ENCODE measurements around the gene PPP1R9B. TPM values are rescaled to one million over a fixed set of nuclear protein-coding genes. Genes with fewer than 3 reads are reported as not detected.
A peak's percentile ranks its signal among the peaks of the same experiment; 100 is the strongest.

The PPP1R9B gene
- total RNA-seq, 3 donors from 2014 or later: 70.2 to 82.2 (median 76.6) TPM

DNA sequence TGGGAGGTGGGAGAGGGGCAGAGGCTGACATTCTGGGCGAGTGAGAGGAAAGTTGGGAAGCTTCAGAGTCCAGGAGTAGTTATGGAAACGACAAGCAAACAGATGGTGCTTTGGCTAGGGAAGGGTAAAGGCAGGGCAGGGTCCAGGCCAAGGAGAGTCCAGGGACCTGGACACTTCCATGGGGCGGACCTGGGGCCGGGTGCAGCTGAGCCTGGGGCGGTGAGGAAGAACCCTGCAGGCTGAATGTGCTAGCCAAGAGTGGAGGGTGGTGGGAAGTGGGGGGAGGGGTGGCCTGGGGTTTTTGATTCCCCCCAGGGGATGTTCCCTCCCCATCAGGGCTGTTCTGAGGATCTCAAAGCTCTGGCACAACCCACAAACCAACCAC is 2.6 kb downstream of the PPP1R9B start:
- no peaks in the 10 kb centered on the region for H3K9me3 Mint-ChIP-seq
- peak overlapping the region; percentile 91 for H3K4me3 Mint-ChIP-seq
- peaks cover 53% of the 10 kb centered on the region for H3K4me1 Mint-ChIP-seq (ENCODE audit: low read depth)
- DNase-seq (no peak), ATAC-seq (no peak)
- H3K27me3 Mint-ChIP-seq (ENCODE audit: low read depth): no peaks in the 10 kb centered on the region
- peaks cover 21% of the 10 kb centered on the region for H3K36me3 Mint-ChIP-seq (ENCODE audit: insufficient read depth)

DNA sequence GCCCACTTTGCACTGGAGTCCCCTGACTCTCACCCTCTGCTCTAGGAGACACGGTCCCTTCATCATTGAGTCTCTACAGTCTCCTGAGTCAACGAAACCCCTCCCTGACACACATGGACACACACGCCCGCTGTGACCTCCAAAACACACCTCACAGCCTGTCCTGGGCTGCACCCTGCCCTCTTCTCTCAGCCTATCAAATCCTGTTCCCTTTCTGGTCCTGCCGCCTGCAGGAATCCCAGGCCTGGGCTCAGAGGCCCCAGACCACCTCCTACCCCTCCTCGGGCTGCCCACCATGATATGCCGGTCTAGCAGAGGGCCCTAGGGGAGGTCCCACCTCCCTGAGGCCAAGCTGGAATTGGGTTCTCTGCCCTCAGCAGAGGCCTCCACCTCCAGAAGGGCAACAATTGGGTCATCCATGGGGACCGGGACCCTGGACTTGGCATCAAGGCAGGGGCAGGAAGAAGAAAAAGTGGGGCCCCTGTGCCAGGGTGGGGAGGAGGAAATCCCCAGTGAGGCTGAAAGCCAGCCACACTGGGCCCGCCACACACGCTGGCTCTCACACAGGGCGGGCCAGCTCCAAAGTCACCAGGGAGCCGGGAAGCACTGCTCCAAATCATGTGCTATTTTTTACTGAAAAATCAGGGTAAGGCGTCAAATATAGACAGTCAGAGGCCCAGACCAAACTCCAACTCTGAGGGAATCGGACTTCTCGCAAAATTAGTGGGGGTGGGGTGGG is 3.4 kb downstream of the PPP1R9B start:
- no peak for DNase-seq
- peaks cover 57% of the 10 kb centered on the region for H3K4me1 Mint-ChIP-seq (ENCODE audit: low read depth)
- peak overlapping the region; percentile 91 for H3K4me3 Mint-ChIP-seq
- no peak for ATAC-seq
- H3K27me3 Mint-ChIP-seq (ENCODE audit: low read depth): no peaks in the 10 kb centered on the region
- H3K9me3 Mint-ChIP-seq: no peaks in the 10 kb centered on the region
- H3K36me3 Mint-ChIP-seq (ENCODE audit: insufficient read depth): peaks cover 26% of the 10 kb centered on the region

- ATAC-seq: no peak
- DNase-seq: peak; percentile 25
- Mint-ChIP-seq H3K4me1 (ENCODE audit: low read depth) (peaks cover 60% of the 10 kb centered on the region), H3K9me3 (no peaks in the 10 kb centered on the region), H3K4me3 (peak overlapping the region; percentile 91), H3K36me3 (ENCODE audit: insufficient read depth) (peaks cover 33% of the 10 kb centered on the region), H3K27me3 (ENCODE audit: low read depth) (no peaks in the 10 kb centered on the region)
Observed at GRCh38 chr17:50146230-50146926, 4.1 kb downstream of the PPP1R9B start.

DNA sequence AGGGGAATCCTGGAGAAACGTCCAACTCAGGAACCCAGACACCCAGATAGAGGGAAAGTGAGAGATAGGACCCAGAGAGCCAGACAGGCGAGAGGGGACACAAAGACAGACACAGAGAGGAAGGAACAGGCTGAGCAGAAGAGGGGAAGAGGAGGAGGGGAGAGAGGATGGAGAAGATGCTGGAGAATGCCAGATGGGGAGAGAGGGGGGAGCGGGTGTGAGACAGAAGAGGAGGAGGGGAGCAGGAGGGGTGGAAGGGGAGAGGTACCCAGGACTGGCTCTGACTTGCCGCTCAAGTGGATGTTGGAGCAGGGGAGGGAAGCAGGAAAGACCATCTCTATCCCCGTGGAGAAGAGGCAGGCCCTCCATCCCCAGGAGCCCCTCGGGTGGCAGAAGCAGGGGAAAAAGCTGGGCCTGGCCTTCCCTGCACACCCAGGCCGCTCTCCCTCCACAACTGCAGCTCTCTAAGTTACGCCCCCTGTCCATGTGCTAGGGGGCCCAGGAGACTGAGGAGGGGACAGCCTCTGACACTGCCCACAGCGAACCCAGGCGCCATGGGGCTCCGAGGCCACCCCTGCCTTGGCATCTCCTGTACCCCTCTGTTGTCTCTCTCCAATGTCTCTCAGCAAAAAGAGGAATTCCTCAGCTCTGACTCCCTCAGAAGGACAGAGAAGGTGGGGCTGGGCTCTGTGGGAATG is 4.8 kb downstream of the PPP1R9B start:
- Mint-ChIP-seq H3K4me1 (ENCODE audit: low read depth) (peaks cover 67% of the 10 kb centered on the region), H3K27me3 (ENCODE audit: low read depth) (no peaks in the 10 kb centered on the region), H3K36me3 (ENCODE audit: insufficient read depth) (peaks cover 38% of the 10 kb centered on the region), H3K4me3 (peak overlapping the region; percentile 62), H3K9me3 (no peaks in the 10 kb centered on the region)
- no peak for ATAC-seq
- no peak for DNase-seq

DNA sequence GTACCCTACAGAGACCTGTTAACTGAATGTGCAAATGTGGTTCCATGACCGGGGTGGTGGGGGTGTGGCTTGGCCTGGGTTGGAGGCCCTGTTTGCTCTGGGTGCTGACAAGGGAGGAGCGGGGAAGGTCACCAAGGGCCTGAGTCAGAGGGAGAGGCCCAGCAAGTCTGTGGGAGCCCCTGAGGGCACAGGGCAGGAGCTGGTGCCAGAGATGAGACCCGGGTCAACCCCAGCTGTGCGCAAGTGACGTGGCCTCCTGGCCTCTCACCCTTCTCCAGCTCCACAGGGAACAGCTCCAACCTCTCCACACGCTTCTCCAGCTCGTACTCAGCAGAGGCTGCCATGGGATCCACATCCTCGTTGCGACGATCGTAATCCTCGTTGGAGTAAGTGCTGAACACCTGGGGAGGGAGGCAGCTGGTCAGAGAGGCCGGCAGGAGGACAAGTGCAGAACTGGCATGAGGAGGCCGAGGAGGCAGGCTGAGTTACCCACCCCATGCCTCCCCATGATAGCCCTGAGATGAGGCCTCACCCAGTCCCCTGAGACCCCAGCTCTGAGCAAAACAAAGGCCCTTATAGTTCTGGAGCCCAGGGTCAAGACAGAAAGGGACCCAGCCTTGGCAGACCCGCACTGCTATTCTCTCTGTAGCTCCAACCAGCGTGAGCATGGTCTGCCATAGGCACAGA is 5.5 kb downstream of the PPP1R9B start:
- H3K4me3 Mint-ChIP-seq: peak overlapping the region; percentile 62
- H3K27me3 Mint-ChIP-seq (ENCODE audit: low read depth): no peaks in the 10 kb centered on the region
- peaks cover 74% of the 10 kb centered on the region for H3K4me1 Mint-ChIP-seq (ENCODE audit: low read depth)
- DNase-seq (no peak), ATAC-seq (no peak)
- peaks cover 43% of the 10 kb centered on the region for H3K36me3 Mint-ChIP-seq (ENCODE audit: insufficient read depth)
- H3K9me3 Mint-ChIP-seq: no peaks in the 10 kb centered on the region

DNA sequence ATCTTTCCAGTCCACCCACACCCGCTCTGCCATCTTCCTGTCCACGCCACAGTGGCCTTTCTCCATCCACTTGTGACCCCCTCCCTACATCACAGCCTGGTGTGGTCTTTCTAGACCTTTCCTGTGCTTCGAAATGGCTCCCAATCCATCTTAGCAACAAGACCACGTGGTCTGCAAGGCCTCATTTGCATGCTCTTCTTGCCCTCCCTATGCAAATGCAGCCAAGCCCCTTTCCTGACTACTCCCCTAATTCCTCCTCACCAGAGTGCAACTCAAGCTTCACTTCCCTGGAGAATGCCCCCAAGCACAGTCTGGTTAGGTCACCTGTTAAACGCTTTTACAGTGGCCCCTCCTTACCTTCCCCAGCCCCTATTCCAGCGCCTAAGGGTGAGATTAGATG is 6.1 kb downstream of the PPP1R9B start:
- H3K36me3 Mint-ChIP-seq (ENCODE audit: insufficient read depth): peaks cover 50% of the 10 kb centered on the region
- no peak overlapping the region for H3K4me3 Mint-ChIP-seq
- H3K4me1 Mint-ChIP-seq (ENCODE audit: low read depth): peaks cover 80% of the 10 kb centered on the region
- H3K9me3 Mint-ChIP-seq: no peaks in the 10 kb centered on the region
- DNase-seq: no peak
- ATAC-seq: no peak
- H3K27me3 Mint-ChIP-seq (ENCODE audit: low read depth): no peaks in the 10 kb centered on the region

DNA sequence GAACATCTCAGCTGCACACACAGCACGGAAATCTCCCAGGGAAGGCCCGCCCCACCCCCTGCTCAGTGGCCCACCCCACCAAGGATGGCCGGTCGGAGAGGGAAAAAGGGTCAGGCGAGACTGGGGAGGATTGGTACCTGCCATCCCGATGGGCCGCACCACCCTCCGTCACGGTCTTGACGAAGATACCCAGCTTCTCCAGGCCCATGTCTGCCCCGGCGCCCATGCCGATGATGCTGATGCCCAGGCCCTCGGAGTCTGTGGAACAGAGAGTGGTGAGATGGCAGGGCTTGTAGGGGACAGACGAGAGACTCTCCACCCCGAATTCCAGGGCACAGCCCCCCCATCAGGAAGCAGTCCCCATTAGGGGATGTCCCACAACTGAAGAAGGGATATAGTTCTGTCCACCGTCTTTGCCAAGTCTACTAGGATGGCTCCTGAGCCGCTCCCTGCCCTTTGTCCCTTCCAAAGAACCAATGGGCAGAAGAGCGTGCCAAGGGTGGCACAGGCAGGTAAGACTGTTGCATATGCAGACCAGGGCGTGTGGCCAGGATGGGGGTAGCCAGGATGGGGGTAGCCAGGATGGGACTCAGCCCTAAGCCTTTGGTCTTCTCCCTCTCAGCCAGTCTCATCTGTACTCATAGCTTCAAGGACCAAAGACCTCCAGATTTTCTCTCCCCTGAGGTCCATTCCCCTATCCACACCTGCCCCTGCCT is 6.9 kb downstream of the PPP1R9B start:
- Mint-ChIP-seq H3K27me3 (ENCODE audit: low read depth) (no peaks in the 10 kb centered on the region), H3K4me3 (no peak overlapping the region), H3K9me3 (no peaks in the 10 kb centered on the region), H3K36me3 (ENCODE audit: insufficient read depth) (peaks cover 53% of the 10 kb centered on the region), H3K4me1 (ENCODE audit: low read depth) (peaks cover 79% of the 10 kb centered on the region)
- ATAC-seq (no peak), DNase-seq (no peak)

GRCh38 chr17:50141745-50142110 is 8.7 kb downstream of the PPP1R9B start:
- DNase-seq (no peak), ATAC-seq (no peak)
- Mint-ChIP-seq H3K9me3 (no peaks in the 10 kb centered on the region), H3K4me3 (peak overlapping the region; percentile 24), H3K4me1 (ENCODE audit: low read depth) (peaks cover 64% of the 10 kb centered on the region), H3K27me3 (ENCODE audit: low read depth) (no peaks in the 10 kb centered on the region), H3K36me3 (ENCODE audit: insufficient read depth) (peaks cover 65% of the 10 kb centered on the region)

GRCh38 chr17:50141026-50141744 is 9.3 kb downstream of the PPP1R9B start:
- peak overlapping the region; percentile 24 for H3K4me3 Mint-ChIP-seq
- DNase-seq: no peak
- H3K36me3 Mint-ChIP-seq (ENCODE audit: insufficient read depth): peaks cover 70% of the 10 kb centered on the region
- ATAC-seq: no peak
- H3K4me1 Mint-ChIP-seq (ENCODE audit: low read depth): peaks cover 59% of the 10 kb centered on the region
- H3K9me3 Mint-ChIP-seq: no peaks in the 10 kb centered on the region
- no peaks in the 10 kb centered on the region for H3K27me3 Mint-ChIP-seq (ENCODE audit: low read depth)

GRCh38 chr17:50139950-50140885 is 10.3 kb downstream of the PPP1R9B start:
- H3K9me3 Mint-ChIP-seq: no peaks in the 10 kb centered on the region
- ATAC-seq (peak; percentile 86 to 93), DNase-seq (peak; percentile 81)
- peak overlapping the region; percentile 27 for H3K4me3 Mint-ChIP-seq
- H3K27me3 Mint-ChIP-seq (ENCODE audit: low read depth): no peaks in the 10 kb centered on the region
- H3K36me3 Mint-ChIP-seq (ENCODE audit: insufficient read depth): peaks cover 75% of the 10 kb centered on the region
- peaks cover 52% of the 10 kb centered on the region for H3K4me1 Mint-ChIP-seq (ENCODE audit: low read depth)

- Mint-ChIP-seq H3K4me3 (no peak overlapping the region), H3K4me1 (ENCODE audit: low read depth) (peaks cover 47% of the 10 kb centered on the region), H3K36me3 (ENCODE audit: insufficient read depth) (peaks cover 70% of the 10 kb centered on the region), H3K27me3 (ENCODE audit: low read depth) (no peaks in the 10 kb centered on the region), H3K9me3 (no peaks in the 10 kb centered on the region)
- no peak for ATAC-seq
- DNase-seq: no peak
Observed at GRCh38 chr17:50139185-50139783, 11.2 kb downstream of the PPP1R9B start.

- ATAC-seq: no peak
- peaks cover 30% of the 10 kb centered on the region for H3K4me1 Mint-ChIP-seq (ENCODE audit: low read depth)
- no peak overlapping the region for H3K4me3 Mint-ChIP-seq
- no peak for DNase-seq
- no peaks in the 10 kb centered on the region for H3K9me3 Mint-ChIP-seq
- peaks cover 53% of the 10 kb centered on the region for H3K36me3 Mint-ChIP-seq (ENCODE audit: insufficient read depth)
- no peaks in the 10 kb centered on the region for H3K27me3 Mint-ChIP-seq (ENCODE audit: low read depth)
Observed at GRCh38 chr17:50137042-50137441, 13.4 kb downstream of the PPP1R9B start.

Measured in activated T-cell treated with anti-CD3 and anti-CD28 coated beads, Interleukin-2, amount 50 U/mL, for 4 hours (primary cell).